GM04503 (cell line): ENCODE measurements around the gene TBXA2R.

ENCODE experiments used
- DNase-seq: peaks from one replicate; pipeline ENCODE4 v3.0.0-alpha.2; 2012; ENCODE audit warnings: low read depth

Gene TBXA2R

DNA sequence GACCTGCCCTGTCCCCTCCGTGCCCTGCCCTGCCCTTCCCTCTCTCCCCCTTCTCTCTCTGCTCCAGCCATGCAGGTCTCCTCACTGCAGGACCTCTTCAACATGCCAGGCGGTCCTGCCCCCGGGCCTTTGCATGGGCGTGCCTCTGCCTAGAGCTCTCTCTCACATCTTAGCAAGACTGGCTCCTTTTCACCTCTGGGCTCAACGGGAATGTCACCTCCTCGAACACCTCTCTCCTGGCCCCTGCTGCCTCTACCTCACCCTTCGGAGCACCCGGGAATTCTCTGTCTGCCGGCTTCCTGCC is 54.9 kb downstream of the TBXA2R start:
- DNase-seq: no peak

DNA sequence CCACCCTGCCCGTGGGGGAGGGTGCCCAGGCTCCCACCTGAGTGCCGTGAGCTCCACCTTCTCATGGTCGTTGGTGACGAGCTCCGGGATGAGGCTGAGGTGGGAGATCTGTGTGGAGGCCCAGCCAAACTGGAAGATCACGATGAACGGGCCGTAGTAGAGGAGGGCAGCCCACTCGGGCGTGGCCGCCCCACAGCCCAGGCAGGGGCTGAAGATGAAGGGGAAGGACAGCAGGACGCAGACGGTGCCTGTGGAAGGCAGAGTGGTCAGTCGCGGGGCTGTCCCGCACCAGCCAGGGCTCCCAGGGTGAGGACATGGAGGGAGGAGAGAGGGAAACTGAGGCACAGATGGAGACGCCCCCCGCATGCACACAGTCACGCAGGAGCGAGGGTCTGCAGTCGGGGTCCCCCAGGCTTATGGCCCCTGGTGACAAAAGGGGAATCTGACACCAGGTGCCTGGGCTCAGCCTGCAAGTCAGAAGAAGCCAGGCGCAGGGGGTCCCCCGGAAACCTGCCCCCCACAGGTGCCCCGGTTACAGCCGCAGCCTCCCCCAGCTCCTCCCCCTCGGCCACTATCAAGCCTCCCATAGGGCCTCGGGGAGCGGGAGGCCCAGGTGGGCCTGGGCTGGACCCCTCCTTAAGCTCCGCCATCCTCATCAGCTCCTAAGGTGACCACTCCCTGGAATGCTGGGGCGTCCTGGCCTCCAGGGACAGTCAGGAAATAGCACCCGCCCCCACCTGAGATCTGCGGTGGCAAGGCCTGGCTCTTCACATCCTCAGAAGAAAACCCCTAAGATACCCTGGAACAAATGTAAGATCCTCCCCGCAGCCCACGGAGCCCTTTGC is 55.5 kb downstream of the TBXA2R start:
- no peak for DNase-seq

DNA sequence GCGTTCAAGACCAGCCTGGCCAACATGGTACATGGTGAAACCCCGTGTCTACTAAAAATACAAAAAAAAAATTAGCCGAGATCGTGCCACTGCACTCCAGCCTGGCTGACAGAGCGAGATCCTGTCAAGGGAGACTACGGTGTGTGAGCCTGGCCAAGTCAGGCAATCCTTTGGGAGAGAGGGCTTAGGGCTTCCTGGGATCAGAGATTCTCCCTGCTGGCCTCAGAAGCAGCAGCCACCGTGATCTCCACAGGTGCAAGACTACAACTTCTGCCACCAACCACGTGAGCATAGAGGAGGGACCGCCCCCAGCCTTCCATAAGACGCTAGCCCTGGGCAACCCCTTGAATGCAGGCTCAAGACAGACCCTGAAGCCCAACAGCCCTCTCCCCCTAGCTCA is 56.9 kb downstream of the TBXA2R start:
- no peak for DNase-seq

DNA sequence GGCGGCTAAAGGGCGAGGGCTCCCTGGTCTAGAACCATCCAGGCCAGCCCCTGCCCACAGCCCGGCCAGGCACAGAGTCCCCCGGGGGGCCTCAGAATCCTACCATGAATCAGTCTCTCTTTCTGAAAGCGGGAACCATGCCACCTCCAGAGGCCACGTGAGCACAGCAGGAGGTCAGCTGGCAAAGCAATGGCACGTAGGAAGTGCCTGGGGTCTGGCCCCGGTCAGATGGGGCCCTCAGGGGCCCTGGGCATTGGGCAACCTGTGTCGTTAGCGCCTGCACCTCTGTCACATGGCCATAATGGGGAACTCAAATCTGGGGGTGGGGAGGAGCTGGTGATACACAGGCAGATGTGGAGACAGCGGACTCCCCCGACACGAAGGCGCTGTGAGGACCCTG is 58.1 kb downstream of the TBXA2R start:
- no peak for DNase-seq

DNA sequence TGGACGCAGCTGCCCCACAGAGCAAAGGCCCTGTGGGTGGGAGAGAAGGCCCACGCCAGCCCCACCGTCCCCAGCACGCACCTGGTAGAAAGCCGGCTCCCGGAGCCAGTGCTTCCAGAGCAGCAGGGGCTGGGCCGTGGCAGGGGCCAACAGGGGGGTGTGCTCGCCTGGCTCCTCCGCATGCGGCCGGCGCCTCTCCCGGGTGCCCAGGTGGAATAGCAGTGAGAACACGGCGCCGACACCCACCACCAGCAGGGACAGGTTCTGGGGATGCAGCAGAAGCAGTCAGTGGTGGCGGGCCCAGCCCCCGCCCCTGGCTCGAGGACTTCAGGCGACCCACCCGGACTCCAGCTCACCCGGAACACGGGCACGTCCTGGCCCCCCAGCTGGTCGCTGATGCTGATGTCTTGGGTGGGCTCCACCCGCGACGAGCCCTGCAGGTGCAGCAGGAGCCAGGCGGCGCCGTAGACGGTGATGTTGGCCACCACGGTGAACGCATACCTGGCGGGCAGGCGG is 58.9 kb downstream of the TBXA2R start:
- no peak for DNase-seq

DNA sequence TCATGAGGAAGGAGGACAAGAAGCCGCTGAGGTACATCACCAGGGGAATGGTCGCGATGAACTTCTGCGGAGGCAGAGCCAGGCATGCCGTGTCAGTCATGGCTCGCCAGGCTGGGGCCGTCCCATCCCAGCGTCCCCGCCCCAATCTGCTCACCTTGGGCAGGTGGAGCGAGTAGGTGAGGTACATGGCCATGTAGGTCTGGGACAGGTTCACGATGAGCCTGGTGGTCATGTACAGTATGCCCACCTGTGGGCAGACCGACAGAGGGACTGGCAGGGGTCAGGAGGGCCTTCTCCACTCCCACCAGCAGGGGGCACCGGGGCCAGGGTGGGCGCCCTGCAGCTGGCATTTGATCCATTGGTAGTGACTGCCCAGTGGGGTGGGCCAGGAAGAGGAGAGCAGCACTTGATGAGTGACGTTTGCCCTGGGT is 59.4 kb downstream of the TBXA2R start:
- no peak for DNase-seq

DNA sequence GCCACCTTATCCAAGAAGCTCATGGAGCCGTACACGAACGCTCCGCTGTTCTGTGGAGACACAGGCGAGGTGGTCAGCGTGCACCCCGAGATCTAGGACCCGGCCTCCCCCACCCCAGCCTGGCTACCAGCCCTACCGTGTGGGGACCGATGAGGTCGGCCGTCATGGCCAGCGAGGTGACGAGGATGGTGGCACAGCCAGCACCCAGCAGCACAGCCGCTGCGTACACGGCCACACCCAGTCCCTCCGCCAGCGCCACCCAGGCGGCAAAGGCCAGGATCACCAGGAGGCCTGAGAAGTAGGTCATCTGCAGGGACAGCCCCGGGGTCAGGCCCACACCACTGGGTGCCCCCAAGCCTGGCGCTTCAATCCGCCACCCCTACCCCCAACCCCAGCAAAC is 60.6 kb downstream of the TBXA2R start:
- DNase-seq: no peak

DNA sequence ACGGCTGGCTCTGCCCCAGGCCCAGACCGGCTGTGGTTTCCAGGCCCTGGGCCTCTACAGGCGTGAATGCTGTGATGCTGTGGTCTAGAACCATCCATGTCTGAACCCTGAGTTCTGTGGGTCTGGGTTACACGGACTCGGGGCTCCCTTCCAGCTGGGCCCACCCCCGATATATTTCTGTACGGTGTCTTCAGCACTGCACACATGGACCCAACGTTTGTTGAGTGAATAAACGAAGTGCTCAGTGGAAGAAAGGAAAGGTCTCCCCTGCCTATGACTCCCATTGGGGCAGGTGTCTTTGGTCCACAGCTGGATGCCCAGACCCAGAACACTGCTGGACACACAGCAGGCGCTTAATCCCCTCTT is 61.0 kb downstream of the TBXA2R start:
- DNase-seq: no peak

DNA sequence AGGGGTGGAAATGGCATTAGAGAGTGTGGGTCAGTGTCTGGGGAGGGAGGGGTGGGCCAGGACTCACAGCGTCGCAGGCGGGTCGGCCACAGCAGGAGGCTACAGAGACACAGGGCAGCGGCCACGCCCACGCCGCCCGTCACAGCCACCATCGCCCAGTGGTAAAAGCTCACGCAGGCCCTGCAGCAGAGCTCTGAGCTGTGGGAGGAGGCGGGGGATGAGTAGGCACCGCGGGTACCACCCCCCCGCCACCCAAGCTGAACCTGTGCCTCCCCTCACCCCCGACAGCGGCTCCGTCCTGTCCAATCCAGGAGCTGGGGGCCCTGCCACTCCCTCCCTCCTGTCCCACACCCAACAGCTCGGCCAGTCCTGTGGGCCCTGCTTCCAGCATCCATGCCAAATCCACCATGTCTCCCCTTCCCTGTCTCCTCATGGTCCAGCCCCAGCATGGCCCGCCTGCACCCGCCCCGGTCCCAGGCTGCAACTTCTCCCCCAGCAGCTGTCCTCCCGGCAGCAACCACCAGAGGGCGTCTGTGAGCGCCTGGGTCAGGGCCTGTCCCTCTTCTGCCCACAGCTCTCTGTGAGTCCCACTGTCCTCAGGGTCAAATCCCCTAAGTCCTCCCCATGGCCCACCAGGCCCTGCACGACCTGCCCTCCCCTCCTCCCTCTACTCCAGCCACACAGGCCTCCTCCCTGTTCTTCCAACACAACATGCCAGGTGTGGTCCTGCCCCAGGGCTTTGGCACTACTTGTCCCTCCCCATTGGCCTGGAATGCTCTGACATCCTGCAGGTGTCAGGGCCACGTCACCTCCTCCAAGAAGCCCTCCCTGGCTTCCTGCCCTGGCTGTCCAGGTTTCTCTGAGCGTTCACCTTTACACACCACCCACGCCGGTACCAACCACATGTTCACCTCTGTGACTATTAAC is 61.7 kb downstream of the TBXA2R start:
- DNase-seq: no peak
